IPS-20b (cell line): ENCODE data around the gene CNPY1.

Experiments
- H3K27ac ChIP-seq: one replicate; pipeline ENCODE4 v1.5.1; 2013; ENCODE audit warnings: low read length
- H3K27me3 ChIP-seq: 2 replicates; pipeline ENCODE4 v1.6.1; 2013; ENCODE audit warnings: mild to moderate bottlenecking, low read length, inconsistent platforms; ENCODE audit not compliant: insufficient read depth
- H3K36me3 ChIP-seq: 2 replicates; pipeline ENCODE4 v1.6.1; 2013; ENCODE audit warnings: low read depth, mild to moderate bottlenecking, inconsistent platforms, low read length, moderate library complexity; ENCODE audit not compliant: insufficient read depth
- H3K4me1 ChIP-seq: 2 replicates; pipeline ENCODE4 v1.6.1; 2013; ENCODE audit warnings: mild to moderate bottlenecking, control low read depth, inconsistent platforms, low read length, moderate library complexity; ENCODE audit not compliant: insufficient read depth
- H3K4me3 ChIP-seq: 2 replicates; pipeline ENCODE4 v1.5.1; 2013; ENCODE audit warnings: mild to moderate bottlenecking, low read length, inconsistent platforms
- H3K9ac ChIP-seq: 2 replicates; pipeline ENCODE4 v1.6.1; 2013; ENCODE audit warnings: low read depth, mild to moderate bottlenecking, inconsistent platforms, low read length, moderate library complexity
- H3K9me3 ChIP-seq: 2 replicates; pipeline ENCODE4 v1.6.1; 2013; ENCODE audit warnings: mild to moderate bottlenecking, low read depth, low read length, inconsistent platforms; ENCODE audit not compliant: insufficient read depth

CNPY1 gene

DNA sequence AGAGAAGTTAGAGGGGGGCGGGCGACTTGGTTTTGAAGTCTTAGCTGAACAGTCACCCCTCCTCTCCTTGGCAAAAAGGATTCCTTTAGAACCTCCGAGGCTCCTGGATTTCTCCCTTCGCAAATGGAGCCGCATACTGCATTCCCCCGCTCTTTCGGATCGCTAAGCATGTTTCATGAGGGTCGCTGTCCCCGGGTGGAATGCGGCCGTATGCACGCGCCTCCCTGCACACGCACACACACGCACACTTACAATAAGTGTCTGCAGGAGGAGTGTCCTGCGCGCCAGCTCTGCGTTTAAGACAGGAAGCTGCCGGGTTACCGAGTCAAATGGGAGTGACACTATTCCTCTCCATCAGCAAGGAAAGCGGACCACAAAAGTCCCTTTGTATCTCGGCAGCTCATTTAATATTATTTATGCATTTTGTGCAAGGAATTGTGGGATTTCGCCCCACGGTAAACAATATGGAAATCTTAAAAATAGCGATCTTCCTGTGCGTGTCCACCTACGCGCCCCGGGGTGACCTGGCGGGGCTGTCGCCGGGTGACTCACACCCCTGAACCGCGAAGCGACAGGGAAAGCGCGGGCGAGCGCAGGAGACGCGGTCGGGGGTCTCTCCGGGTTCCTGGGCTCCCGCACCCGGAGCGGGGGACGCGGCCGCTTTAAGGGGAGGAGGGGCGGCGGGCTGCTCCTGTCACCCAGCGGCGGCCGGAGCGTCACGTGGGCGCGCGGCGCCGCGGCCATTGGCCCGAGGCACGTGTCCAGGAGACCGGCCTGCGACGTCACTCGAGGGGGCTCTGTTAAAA is 89.4 kb downstream of the CNPY1 start:
- Histone ChIP-seq H3K36me3 (no peaks in the 10 kb centered on the region), H3K4me1 (no peaks in the 10 kb centered on the region), H3K9ac (no peak overlapping the region), H3K27ac (no peak overlapping the region), H3K4me3 (peak overlapping the region; percentile 21; the same call in 1 of the 2 replicates), H3K27me3 (peaks cover 98% of the 10 kb centered on the region), H3K9me3 (peaks cover 6% of the 10 kb centered on the region; the same call in 1 of the 2 replicates)

DNA sequence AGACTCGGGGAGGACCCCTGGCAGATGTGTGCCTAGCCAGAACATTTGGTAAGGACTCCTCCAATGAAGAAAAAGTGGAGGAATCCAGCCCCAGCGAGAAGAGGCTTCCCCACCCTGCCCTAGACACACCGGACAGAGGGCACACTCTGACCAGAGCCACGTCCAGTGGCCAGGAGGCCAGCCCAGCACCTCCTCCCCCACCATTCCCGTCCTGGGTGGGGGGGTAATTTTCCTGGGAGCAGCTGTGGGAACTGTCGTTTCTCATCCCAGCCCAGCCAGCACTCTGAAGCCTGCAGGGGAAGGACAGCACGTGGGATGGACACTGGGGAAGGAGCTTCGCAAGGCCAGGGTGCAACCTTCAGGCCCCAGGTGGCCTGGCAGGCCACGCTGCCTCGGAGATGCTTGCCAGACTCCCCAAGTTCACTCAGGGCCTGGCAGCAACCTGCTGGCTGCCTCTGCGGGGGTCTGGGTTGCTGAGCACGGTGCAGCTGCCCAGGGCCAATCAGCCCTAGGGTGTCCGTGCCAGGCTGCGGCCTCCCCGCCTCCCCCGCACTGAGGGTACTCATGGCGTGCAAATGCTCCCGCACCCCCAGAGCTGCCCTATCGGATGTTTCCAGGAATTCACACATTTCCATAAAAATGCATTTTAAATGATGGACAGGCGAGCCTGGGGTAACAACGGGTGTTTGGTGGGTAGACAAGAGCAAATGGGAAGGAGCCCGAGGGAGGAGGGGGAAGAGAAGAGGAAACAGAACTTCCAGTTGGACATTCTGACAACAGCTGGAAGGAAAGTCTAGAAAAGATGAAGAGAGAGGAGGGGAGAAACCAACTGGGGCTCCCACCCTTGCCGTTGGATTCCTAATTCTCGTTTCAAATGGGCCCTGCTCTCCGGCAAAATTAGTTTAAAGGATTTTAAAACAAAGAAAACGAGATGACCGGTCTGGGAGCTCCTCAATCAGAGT is 90.3 kb downstream of the CNPY1 start:
- Histone ChIP-seq H3K9me3 (peaks cover 10% of the 10 kb centered on the region; the same call in 1 of the 2 replicates), H3K27me3 (peaks cover 98% of the 10 kb centered on the region), H3K27ac (no peak overlapping the region), H3K4me3 (peak overlapping the region; percentile 21; the same call in 1 of the 2 replicates), H3K4me1 (no peaks in the 10 kb centered on the region), H3K36me3 (no peaks in the 10 kb centered on the region), H3K9ac (no peak overlapping the region)

DNA sequence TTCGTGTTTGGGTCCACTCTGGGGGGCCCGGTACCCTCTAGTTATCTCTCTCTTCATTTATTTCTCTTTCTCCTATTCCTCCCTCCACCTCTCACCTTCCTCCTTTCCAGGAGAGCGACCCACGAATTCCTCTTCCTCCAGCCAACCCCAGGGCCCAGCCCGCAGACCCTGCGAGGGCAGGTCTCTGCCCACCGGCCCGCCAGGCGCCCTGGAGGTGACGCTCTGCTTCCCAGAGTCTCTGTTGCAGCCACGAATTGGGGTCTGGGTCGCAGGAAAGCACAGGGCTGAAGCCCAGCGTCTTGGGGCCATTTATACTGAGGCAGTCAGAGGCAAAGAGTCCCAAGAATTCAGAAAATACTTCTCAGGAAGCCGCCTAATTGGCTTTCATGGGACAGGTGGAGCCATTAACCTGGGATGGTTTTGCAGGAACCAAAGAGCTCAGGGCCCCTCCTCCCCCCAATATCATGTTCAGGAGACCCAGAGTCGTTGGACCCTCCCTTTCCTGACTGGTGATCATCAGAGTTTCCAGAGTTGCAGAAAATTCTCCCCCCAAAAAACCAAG is 91.1 kb downstream of the CNPY1 start:
- Histone ChIP-seq H3K36me3 (no peaks in the 10 kb centered on the region), H3K9ac (no peak overlapping the region), H3K27ac (no peak overlapping the region), H3K4me1 (no peaks in the 10 kb centered on the region), H3K9me3 (peaks cover 10% of the 10 kb centered on the region; the same call in 1 of the 2 replicates), H3K4me3 (no peak overlapping the region), H3K27me3 (peaks cover 98% of the 10 kb centered on the region)

DNA sequence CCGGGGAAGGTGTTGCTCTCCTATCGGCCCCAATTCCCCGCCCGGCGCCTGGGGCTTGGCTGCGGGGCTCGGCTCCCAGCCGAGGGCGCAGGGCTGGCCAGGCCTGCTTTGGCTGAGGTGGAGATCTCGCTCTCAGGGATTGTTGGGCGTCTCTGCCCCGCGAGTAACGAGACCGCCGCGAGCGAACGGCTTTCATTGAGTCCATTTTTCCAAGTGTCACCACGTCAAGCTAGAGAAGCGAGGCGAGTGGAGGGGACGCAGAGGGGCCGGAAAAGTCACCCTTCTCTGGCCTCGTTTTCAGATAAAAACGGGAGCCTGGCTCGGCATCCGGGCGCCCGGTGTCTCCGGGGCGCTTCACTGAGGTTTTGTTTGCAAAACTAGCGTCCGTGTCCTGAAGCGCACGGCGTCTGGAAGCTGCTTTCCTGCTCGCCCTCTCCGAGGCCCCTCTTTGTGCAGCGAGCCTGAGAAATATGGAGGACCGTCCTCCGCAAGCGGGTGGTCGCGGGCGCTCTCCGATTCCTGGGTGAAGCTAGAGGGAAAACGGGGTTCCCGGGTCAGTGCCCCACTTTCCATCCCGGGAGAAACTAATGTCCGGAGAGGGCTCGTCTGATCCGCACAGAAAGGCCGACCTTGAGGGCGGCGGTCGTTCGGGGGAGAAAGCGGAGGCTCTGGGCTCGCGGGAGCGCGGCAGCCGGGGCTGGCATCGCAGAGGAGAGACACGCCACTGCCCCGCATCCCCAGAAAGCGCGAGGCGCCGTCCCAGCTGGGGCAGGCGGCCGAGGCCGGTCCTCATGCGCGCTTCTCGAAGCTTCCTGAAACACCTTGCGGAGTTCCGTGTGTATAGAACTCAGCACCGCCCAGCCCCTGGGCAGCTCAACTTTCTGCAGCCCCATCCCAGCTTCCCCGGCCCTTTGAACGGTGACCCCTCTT is 91.9 kb downstream of the CNPY1 start:
- no peak overlapping the region for H3K4me3 ChIP-seq
- H3K4me1 ChIP-seq: no peaks in the 10 kb centered on the region
- H3K9ac ChIP-seq: no peak overlapping the region
- H3K36me3 ChIP-seq: no peaks in the 10 kb centered on the region
- peaks cover 9% of the 10 kb centered on the region; the same call in 1 of the 2 replicates for H3K9me3 ChIP-seq
- H3K27ac ChIP-seq: no peak overlapping the region
- peaks cover 98% of the 10 kb centered on the region for H3K27me3 ChIP-seq

DNA sequence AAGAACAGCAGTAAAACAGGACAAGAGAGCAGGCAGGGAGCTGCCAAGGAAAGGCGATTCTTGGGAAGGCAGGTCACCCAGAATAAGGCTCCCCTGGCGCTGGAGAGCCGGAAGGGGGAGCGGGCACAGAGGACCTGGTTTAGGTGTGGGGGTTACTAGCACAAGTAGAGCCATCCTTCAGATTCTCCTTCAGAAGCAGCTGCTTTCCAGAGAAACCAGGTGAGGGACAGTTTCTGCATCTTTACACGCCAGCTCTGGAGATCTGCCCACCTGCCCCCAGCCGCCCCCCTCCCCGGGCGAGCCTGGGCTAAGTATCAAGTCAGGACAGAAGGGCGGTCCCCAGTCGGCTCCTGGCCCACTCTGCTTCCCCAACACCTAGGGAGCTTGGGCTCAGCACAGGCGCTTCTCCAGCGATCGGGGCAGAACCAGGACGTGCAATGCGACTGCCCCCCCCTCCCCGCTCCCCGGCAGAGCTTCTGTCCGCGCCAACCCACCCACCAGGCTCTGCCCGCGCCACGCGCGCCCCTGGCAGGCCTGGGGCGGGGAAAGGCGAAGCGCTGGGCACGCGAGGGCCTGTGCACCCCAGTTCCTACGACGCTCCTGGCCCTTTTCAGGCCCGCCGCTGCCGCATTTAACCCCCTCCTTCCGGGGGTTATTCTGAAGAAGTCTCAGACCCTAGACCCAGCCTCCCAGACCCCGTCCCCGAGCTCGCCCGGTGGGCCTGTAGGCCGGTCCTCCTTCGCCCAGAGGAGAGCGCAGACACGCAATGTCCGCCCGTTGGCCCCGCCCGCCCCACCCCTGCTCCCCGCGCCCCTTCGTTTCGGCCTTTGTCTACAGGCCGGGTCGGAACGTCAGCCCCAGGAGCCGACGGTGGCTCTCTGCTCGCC is 92.8 kb downstream of the CNPY1 start:
- H3K36me3 ChIP-seq: no peaks in the 10 kb centered on the region
- H3K27me3 ChIP-seq: peaks cover 98% of the 10 kb centered on the region
- H3K4me1 ChIP-seq: 0 out of 2 replicates have a peak, but pooled peaks cover 3% of the 10 kb centered on the region
- H3K4me3 ChIP-seq: no peak overlapping the region
- H3K9me3 ChIP-seq: peaks cover 6% of the 10 kb centered on the region; the same call in 1 of the 2 replicates
- H3K9ac ChIP-seq: no peak overlapping the region
- H3K27ac ChIP-seq: no peak overlapping the region

DNA sequence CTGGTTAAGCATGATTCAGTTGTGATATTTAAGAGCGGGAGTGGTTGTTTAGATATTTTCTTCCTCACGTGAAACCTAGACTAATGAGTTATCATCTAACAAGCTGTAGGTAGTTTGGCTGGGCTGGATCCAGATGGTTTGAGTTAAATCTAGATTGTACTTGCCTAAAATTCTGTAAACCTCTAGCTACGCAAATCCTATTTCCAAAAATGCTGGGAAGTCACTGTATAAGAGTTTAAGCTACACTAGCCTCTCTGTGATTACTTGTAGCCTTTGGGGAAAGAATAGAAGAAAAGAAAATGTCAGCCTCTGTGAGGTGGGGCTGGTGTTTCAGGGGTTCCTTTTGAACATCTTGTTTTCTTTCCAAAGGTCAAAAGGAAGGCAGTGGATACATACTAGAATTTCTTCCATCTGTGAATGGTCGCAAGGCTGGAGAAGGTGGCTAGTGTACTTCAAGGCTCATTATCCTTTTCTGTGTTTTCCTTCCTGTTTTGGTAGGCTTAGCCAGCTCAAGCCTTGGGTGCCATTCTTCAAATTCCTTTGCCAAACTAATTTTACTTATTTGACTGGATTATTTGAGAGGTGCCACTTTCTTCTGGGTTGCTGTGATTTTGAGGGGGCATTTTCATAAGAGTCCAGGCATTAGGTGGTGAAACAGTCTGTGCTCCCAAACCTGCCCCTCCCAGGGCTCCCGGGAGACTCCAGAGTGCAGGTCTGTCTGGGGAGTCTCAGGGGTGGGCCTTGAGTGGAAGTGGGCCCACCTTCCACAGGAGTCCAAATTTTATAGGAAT is 93.7 kb downstream of the CNPY1 start:
- H3K4me1 ChIP-seq: 0 out of 2 replicates have a peak, but pooled peaks cover 3% of the 10 kb centered on the region

DNA sequence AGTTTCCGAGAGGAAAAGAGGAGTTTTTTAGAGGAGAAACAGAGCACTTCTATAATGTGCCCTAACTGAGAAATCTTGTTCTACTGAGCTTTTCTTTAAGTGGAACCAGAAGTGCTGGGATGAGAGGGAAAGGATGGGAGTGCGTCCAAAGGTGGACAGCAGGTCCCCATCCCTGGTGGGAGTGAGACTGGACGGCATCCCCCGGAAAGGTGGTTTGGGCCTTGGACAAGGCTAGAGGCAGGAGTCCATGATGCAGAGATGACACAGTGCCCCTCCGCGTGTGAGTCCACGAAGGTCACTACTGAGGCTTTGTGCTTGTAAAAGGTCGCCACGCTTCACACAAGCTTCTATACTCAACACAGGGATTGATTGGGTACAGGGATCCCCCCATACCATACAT is 94.5 kb downstream of the CNPY1 start:
- Histone ChIP-seq H3K36me3 (no peaks in the 10 kb centered on the region), H3K4me3 (no peak overlapping the region), H3K4me1 (0 out of 2 replicates have a peak, but pooled peaks cover 3% of the 10 kb centered on the region), H3K27ac (no peak overlapping the region), H3K9ac (no peak overlapping the region), H3K9me3 (peaks cover 6% of the 10 kb centered on the region; the same call in 1 of the 2 replicates), H3K27me3 (peaks cover 100% of the 10 kb centered on the region)

More for the DNA sequence above, 93.7 kb downstream of the CNPY1 start:
- Histone ChIP-seq H3K4me3 (no peak overlapping the region), H3K9ac (no peak overlapping the region), H3K36me3 (no peaks in the 10 kb centered on the region), H3K9me3 (peaks cover 6% of the 10 kb centered on the region; the same call in 1 of the 2 replicates), H3K27me3 (peaks cover 98% of the 10 kb centered on the region), H3K27ac (no peak overlapping the region)
